HG03066 (cell line): ENCODE data around the gene DOCK4.
"Not testable (repeated sequence)": the region's sequence is repeated elsewhere in the genome, so short reads cannot be mapped to it uniquely, and the experiment has no call there.

ENCODE experiments used
- ATAC-seq: cut with Tn5 transposase; IDR thresholded peaks from one replicate; pipeline ENCODE4 v1.9.1; 2021; ENCODE audit warnings: low read depth; ENCODE audit not compliant: unreplicated experiment

DOCK4 gene

GRCh38 chr7:111929264-111929663 is 276.9 kb downstream of the DOCK4 start:
- ATAC-seq, result no peak

- no peak for ATAC-seq
These were observed 278.7 kb downstream of the DOCK4 start for GRCh38 chr7:111927353-111928019.

DNA sequence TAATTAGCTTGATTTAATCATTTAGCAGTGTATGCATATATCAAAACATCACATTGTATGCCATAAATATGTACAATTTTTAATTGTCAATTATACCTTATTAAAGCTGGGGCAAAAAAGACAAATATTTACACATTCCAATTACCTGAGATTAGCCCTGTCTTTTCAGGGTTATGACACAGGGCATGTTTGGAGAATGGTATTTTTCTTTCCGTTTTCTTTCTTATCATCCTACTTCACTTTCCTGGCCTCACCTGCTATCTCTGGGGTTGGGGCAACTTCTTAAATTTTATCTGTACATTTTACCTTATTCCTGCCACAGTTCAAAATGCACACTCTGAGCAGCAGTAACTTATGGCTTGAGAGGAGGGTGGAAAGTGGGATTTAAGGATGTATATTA is 285.9 kb downstream of the DOCK4 start:
- no peak for ATAC-seq

GRCh38 chr7:111919631-111920179 is 286.5 kb downstream of the DOCK4 start:
- no peak for ATAC-seq

GRCh38 chr7:111919164-111919563 is 287.0 kb downstream of the DOCK4 start:
- ATAC-seq, result no peak

GRCh38 chr7:111918461-111918860 is 287.7 kb downstream of the DOCK4 start:
- no peak for ATAC-seq

DNA sequence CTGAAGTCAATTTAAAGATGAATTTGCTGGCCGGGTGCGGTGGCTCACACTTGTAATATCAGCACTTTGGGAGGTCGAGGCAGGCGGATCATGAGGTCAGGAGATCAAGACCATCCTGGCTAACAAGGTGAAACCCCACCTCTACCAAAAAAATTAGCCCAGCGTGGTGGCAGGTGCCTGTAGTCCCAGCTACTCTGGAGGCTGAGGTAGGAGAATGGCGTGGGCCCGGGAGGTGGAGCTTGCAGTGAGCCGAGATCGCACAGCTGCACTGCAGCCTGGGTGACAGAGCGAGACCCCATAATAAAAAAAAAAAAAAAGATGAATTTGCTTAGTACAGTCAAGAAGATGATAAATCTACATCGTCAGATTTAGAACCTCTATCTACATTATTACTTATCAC is 288.8 kb downstream of the DOCK4 start:
- not testable (repeated sequence) for ATAC-seq

GRCh38 chr7:111914291-111914690 is 291.9 kb downstream of the DOCK4 start:
- no peak for ATAC-seq

DNA sequence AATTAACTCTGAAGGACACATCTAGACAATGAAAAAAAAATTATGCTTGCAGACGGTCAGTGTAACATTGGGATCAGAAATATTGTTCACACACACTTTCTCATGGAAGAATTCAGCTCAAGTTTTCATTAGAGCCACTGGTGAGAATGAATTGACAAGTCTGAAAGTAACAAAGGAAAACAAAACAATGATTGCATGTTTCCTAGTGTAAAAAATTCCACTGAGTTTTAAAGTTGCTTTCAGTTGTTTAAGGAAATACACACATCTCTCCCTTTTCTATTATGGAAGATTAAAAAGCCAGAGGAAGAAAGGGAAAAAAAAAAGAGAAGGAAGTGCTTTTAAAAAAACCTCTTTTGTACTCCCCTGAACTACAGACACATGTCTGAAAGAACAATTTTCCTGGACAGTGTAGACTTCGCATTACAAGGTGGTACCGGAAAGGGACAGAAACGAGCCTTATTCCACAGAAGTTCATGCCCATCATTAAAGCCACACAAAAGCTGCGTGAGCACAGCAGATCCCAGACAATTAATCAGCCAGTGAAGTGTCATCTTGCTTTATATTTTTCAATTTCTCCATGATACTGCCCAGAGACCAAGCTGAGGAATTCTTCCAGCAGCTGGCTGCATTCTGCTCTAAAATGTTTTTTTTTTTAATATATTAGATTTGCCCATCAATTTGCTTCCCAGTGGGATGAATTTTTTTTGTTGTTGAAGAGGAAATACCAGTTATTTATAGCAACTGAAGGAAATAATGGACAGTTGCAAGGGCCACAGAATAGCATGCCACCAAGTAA is 294.8 kb downstream of the DOCK4 start:
- ATAC-seq, result no peak

GRCh38 chr7:111910656-111911055 is 295.5 kb downstream of the DOCK4 start:
- ATAC-seq, result no peak

GRCh38 chr7:111908673-111909072 is 297.5 kb downstream of the DOCK4 start:
- not testable (repeated sequence) for ATAC-seq

- ATAC-seq, result no peak
These were observed 302.4 kb downstream of the DOCK4 start for GRCh38 chr7:111903797-111904196.

GRCh38 chr7:111903016-111903415 is 303.2 kb downstream of the DOCK4 start:
- no peak for ATAC-seq

- no peak for ATAC-seq
These were observed 305.9 kb downstream of the DOCK4 start for GRCh38 chr7:111900283-111900682.

GRCh38 chr7:111895049-111895448 is 311.1 kb downstream of the DOCK4 start:
- no peak for ATAC-seq

GRCh38 chr7:111894518-111894917 is 311.7 kb downstream of the DOCK4 start:
- no peak for ATAC-seq

DNA sequence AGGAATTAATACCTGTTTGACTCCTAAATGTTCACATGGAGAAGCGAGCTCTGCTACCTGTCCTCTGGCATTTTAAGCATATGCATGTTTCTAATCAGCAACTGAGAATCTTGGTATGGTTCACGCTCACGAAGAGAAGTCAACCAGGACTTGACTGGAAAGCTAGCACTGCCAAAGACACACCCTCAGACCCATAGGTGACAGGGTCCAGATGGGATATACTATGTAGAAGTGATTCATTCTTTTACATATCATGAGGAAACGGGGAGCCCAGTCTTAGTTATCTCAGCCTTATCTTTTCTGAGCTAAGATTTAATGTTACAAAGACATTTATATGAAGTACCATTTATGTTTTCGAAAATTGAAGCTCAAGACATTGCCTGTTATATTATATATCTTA is 313.0 kb downstream of the DOCK4 start:
- ATAC-seq, result no peak

DNA sequence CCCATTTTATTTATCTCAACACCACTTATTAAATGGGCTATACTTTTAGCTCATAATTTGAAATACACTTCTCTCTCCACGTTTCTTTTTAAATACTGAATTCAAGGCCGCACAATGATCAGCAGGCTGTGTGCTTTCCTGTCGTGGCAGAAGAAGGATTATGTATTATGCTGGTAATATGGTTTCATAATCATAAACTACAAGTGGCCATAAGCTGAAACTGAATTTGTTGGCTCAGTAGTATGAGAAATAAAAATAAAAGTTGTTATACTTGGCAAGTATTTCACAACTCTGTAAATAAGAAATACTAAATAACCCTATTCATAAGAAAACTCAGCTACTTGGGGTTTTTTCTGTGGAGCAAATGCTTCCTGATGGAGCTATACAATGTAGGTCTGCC is 313.6 kb downstream of the DOCK4 start:
- ATAC-seq, result no peak

DNA sequence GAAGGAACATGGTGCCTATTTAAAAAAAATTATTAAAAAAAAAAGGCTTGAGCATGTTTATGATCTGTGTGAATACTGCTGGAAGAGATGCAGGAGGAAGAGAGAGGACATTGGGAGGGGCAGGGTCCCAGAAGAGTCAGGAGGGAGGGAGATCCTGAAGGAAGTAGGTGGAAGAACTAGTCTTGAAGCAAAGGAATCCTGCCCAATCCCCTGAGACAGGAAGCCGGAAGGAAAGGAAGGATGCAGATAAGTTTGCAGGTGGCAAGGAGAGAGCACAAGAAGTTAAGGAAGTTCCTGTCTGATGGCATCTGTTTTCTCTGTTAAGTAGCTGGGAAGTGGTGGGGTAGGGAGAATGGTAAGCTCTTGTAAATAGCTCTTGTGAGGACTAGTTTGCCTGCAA is 318.5 kb downstream of the DOCK4 start:
- ATAC-seq, result no peak

- ATAC-seq, result no peak
These were observed 320.0 kb downstream of the DOCK4 start for GRCh38 chr7:111886233-111886632.

DNA sequence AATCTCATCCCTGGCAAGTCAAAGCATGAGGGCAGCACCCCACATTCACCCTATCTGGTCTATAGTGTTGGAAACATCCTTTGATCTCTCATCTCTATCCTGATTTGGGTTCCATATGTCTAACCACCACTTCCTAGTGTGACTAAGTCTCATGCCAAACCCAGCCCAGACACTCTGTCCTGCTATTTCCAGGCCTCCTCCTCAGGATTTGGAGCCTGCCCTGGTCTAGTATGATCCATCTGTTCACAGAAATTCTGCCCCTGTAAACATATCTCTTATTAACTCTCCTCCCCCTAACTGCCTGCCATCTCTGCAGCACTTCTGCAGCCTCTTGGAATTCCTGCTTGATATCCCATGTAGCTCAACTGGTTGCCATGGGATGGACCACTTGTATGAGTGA is 323.0 kb downstream of the DOCK4 start:
- ATAC-seq, result no peak

- no peak for ATAC-seq
These were observed 327.4 kb downstream of the DOCK4 start for GRCh38 chr7:111878785-111879184.
